OCI-LY3 (cell line): ENCODE results near the gene FOXJ3.

Source experiments
- H2AFZ ChIP-seq: fragments of 200-600, 300-600 bp; shearing (Covaris generic); 2 replicates; pipeline ENCODE4 v1.6.0; 2014; ENCODE audit warnings: antibody characterized with exemption, low read depth, low read length
- H3K27ac ChIP-seq: fragments of 200-600, 300-600 bp; sonication (generic); 2 replicates; pipeline ENCODE4 v1.5.1; 2014; ENCODE audit warnings: mild to moderate bottlenecking, low read length, moderate library complexity, mixed read lengths
- H3K27me3 ChIP-seq: fragments of 200-600, 300-600 bp; sonication (generic); 2 replicates; pipeline ENCODE4 v1.6.1; 2014; ENCODE audit warnings: low read depth, low read length, mixed read lengths
- H3K36me3 ChIP-seq: fragments of 200-600, 300-600 bp; sonication (generic); replicated peaks from 2 replicates; pipeline ENCODE3; 2014; ENCODE audit warnings: low read depth, low read length, mixed read lengths
- H3K4me1 ChIP-seq: fragments of 300-600, 200-600 bp; sonication (generic); 2 replicates; pipeline ENCODE4 v1.6.1; 2014; ENCODE audit warnings: low read length, mixed read lengths
- H3K4me2 ChIP-seq: fragments of 200-600, 300-600 bp; sonication (generic); 2 replicates; pipeline ENCODE4 v1.6.1; 2014; ENCODE audit warnings: low read length, mixed read lengths
- H3K4me3 ChIP-seq: fragments of 300-600, 200-600 bp; sonication (generic); 2 replicates; pipeline ENCODE4 v1.5.1; 2014; ENCODE audit warnings: antibody characterized with exemption, mild to moderate bottlenecking, low read length, moderate library complexity
- H3K79me2 ChIP-seq: fragments of 300-600, 200-600 bp; shearing (Covaris generic); 2 replicates; pipeline ENCODE4 v1.6.1; 2014; ENCODE audit warnings: mild to moderate bottlenecking, low read length, mixed read lengths
- H3K9ac ChIP-seq: fragments of 300-600, 200-600 bp; shearing (Covaris generic); 2 replicates; pipeline ENCODE4 v1.6.0; 2014; ENCODE audit warnings: mild to moderate bottlenecking, low read length, moderate library complexity
- H3K9me3 ChIP-seq: fragments of 200-600, 300-600 bp; shearing (Covaris generic); 2 replicates; pipeline ENCODE4 v1.6.1; 2014; ENCODE audit warnings: low read length, mixed read lengths; ENCODE audit not compliant: insufficient read depth
- H4K20me1 ChIP-seq: fragments of 200-600, 300-600 bp; sonication (generic); 2 replicates; pipeline ENCODE4 v1.6.1; 2016; ENCODE audit warnings: low read length, mixed read lengths; ENCODE audit not compliant: insufficient read depth
- CTCF ChIP-seq: fragments of 200-600, 300-600 bp; sonication (generic); IDR thresholded peaks from 2 replicates; pipeline ENCODE4 v1.5.1; 2014; ENCODE audit warnings: antibody characterized with exemption, low read length, low read depth
- EZH2phosphoT487 ChIP-seq: fragments of 200-600 bp; shearing (Covaris generic); IDR thresholded peaks from 2 replicates; pipeline ENCODE4 v1.6.1; 2018; ENCODE audit warnings: antibody characterized with exemption, mixed run types, low read depth

FOXJ3 gene

GRCh38 chr1:42191319-42191718, 143.7 kb downstream of the FOXJ3 start:
- Histone ChIP-seq H3K9me3 (no peaks in the 10 kb centered on the region), H3K36me3 (peaks cover 19% of the 10 kb centered on the region), H3K4me2 (no peak overlapping the region), H3K79me2 (no peaks in the 10 kb centered on the region), H4K20me1 (no peaks in the 10 kb centered on the region), H3K9ac (no peak overlapping the region), H2AFZ (no peak overlapping the region), H3K27ac (no peak overlapping the region), H3K27me3 (no peaks in the 10 kb centered on the region), H3K4me1 (peaks cover 6% of the 10 kb centered on the region; the same call in 1 of the 2 replicates), H3K4me3 (no peak overlapping the region)
- TF ChIP-seq EZH2phosphoT487 (no peak), CTCF (no peak)

GRCh38 chr1:42189931-42190853, 144.8 kb downstream of the FOXJ3 start:
- Histone ChIP-seq H3K4me1 (peaks cover 6% of the 10 kb centered on the region; the same call in 1 of the 2 replicates), H3K4me3 (no peak overlapping the region), H3K27me3 (no peaks in the 10 kb centered on the region), H4K20me1 (no peaks in the 10 kb centered on the region), H3K9me3 (no peaks in the 10 kb centered on the region), H3K4me2 (no peak overlapping the region), H3K27ac (no peak overlapping the region), H3K36me3 (peaks cover 19% of the 10 kb centered on the region), H3K9ac (no peak overlapping the region), H3K79me2 (no peaks in the 10 kb centered on the region), H2AFZ (no peak overlapping the region)
- TF ChIP-seq EZH2phosphoT487 (no peak), CTCF (no peak)

- TF ChIP-seq CTCF: no peak
- no peak for TF ChIP-seq EZH2phosphoT487
- Histone ChIP-seq H3K4me2 (no peak overlapping the region), H3K27me3 (no peaks in the 10 kb centered on the region), H3K36me3 (peaks cover 16% of the 10 kb centered on the region), H3K9ac (no peak overlapping the region), H2AFZ (no peak overlapping the region), H3K4me3 (no peak overlapping the region), H3K79me2 (no peaks in the 10 kb centered on the region), H4K20me1 (no peaks in the 10 kb centered on the region), H3K4me1 (no peaks in the 10 kb centered on the region), H3K27ac (no peak overlapping the region), H3K9me3 (no peaks in the 10 kb centered on the region)
Measured at GRCh38 chr1:42186152-42186551, 148.9 kb downstream of the FOXJ3 start.

GRCh38 chr1:42184616-42185015, 150.4 kb downstream of the FOXJ3 start:
- Histone ChIP-seq H3K27ac (no peak overlapping the region), H3K4me2 (no peak overlapping the region)

More at GRCh38 chr1:42184616-42185015, 150.4 kb downstream of the FOXJ3 start:
- no peaks in the 10 kb centered on the region for H4K20me1 ChIP-seq
- no peaks in the 10 kb centered on the region for H3K4me1 ChIP-seq
- H3K79me2 ChIP-seq: no peaks in the 10 kb centered on the region
- H3K4me3 ChIP-seq: no peak overlapping the region
- peaks cover 8% of the 10 kb centered on the region for H3K36me3 ChIP-seq
- H3K27me3 ChIP-seq: no peaks in the 10 kb centered on the region
- H3K9me3 ChIP-seq: no peaks in the 10 kb centered on the region
- TF ChIP-seq CTCF (no peak), EZH2phosphoT487 (no peak)
- no peak overlapping the region for H2AFZ ChIP-seq
- no peak overlapping the region for H3K9ac ChIP-seq
